GM23248 (cell line): ENCODE measurements around the gene ZSWIM2. TPM values are rescaled to one million over a fixed set of nuclear protein-coding genes. Genes with fewer than 3 reads are reported as not detected.

Experiments
- DNase-seq: peaks from one replicate; pipeline ENCODE4 v3.0.0-alpha.2; 2015
- H2AFZ ChIP-seq: fragments of 200-600 bp; sonication (generic); 2 replicates; pipeline ENCODE4 v1.6.1; 2016; ENCODE audit warnings: antibody characterized with exemption
- H3F3A ChIP-seq: fragments of 200-600 bp; sonication (generic); 2 replicates; pipeline ENCODE4 v1.6.1; 2016; ENCODE audit warnings: mild to moderate bottlenecking, antibody characterized with exemption, mixed run types; ENCODE audit not compliant: insufficient read depth
- H3K27ac ChIP-seq: fragments of 200-600 bp; sonication (generic); 2 replicates; pipeline ENCODE4 v1.5.1; 2016; ENCODE audit warnings: mild to moderate bottlenecking
- H3K27me3 ChIP-seq: fragments of 200-600 bp; sonication (generic); replicated peaks from 2 replicates; pipeline ENCODE4 v1.6.1; 2016; ENCODE audit warnings: mild to moderate bottlenecking; ENCODE audit not compliant: insufficient read depth
- H3K36me3 ChIP-seq: fragments of 200-600 bp; sonication (generic); 2 replicates; pipeline ENCODE4 v1.6.1; 2016; ENCODE audit warnings: low read depth, mild to moderate bottlenecking
- H3K4me1 ChIP-seq: fragments of 200-600 bp; sonication (generic); 2 replicates; pipeline ENCODE4 v1.6.1; 2016; ENCODE audit warnings: mild to moderate bottlenecking; ENCODE audit not compliant: insufficient read depth
- H3K4me2 ChIP-seq: fragments of 200-600 bp; sonication (generic); one replicate; pipeline ENCODE4 v1.6.1; 2016; ENCODE audit warnings: mild to moderate bottlenecking; ENCODE audit not compliant: unreplicated experiment
- H3K4me3 ChIP-seq: fragments of 200-600 bp; sonication (generic); 2 replicates; pipeline ENCODE4 v1.5.1; 2016; ENCODE audit warnings: mild to moderate bottlenecking
- H3K79me2 ChIP-seq: fragments of 200-600 bp; sonication (generic); 2 replicates; pipeline ENCODE4 v1.6.1; 2016; ENCODE audit warnings: mild to moderate bottlenecking; ENCODE audit not compliant: insufficient read depth
- H3K9ac ChIP-seq: fragments of 200-600 bp; sonication (generic); 2 replicates; pipeline ENCODE4 v1.6.1; 2016; ENCODE audit warnings: mild to moderate bottlenecking
- H3K9me2 ChIP-seq: fragments of 200-600 bp; sonication (generic); 2 replicates; pipeline ENCODE4 v1.6.1; 2016; ENCODE audit warnings: mixed run types, mild to moderate bottlenecking, moderate library complexity; ENCODE audit not compliant: insufficient read depth
- H3K9me3 ChIP-seq: fragments of 200-600 bp; sonication (generic); one replicate; pipeline ENCODE4 v1.6.1; 2017; ENCODE audit warnings: low read depth
- H4K20me1 ChIP-seq: fragments of 200-600 bp; sonication (generic); 2 replicates; pipeline ENCODE4 v1.6.0; 2016; ENCODE audit not compliant: insufficient read depth
- EZH2 ChIP-seq: fragments of 200-600 bp; sonication (generic); IDR thresholded peaks from 2 replicates; pipeline ENCODE4 v1.6.1; 2018; ENCODE audit warnings: antibody characterized with exemption, mild to moderate bottlenecking; ENCODE audit not compliant: insufficient read depth, poor library complexity, severe bottlenecking
- EZH2phosphoT487 ChIP-seq: fragments of 200-600 bp; sonication (generic); IDR thresholded peaks from 2 replicates; pipeline ENCODE4 v1.6.1; 2018; ENCODE audit warnings: antibody characterized with exemption, moderate library complexity, mild to moderate bottlenecking, low read depth; ENCODE audit not compliant: insufficient read depth
- WGBS, 2 experiments: methylation state at CpG; one replicate each; pipeline ENCODE4 v1.1.6; 2015 to 2017; ENCODE audit warnings: low lambda C conversion rate in 2 of 2, low coverage in 1 of 2; ENCODE audit errors: missing lambda C conversion rate in 2 of 2; 5-methylcytosine and 5-hydroxymethylcytosine counted together
- in situ Hi-C: fragments of 300-500 bp; cut with MboI; formaldehyde crosslinking; loops from 2 replicates; pipeline ENCODE4 v1.15.0; 2020
- polyA plus RNA-seq: library from polyadenylated mRNA; unstranded; fragments of >200 nt; fragmentation: Nextera tagmentation; extraction: Ambion mirVana; gene quantifications from 2 replicates; pipeline ENCODE4 v1.2.1, GENCODE V29; 2016
- total RNA-seq: library from RNA; depleted of rRNA; stranded (reverse); fragments of >200 nt; shearing (Covaris generic); gene quantifications from 2 replicates; pipeline ENCODE4 v1.2.3, GENCODE V29; 2014

ZSWIM2 gene
- total and polyA plus RNA-seq, 2 experiments from 2014 or later, result not detected

- no peaks in the 10 kb centered on the region for H3K9me2 ChIP-seq
- TF ChIP-seq EZH2phosphoT487, result no peak
- TF ChIP-seq EZH2, result no peak
- peaks cover 3% of the 10 kb centered on the region; the same call in 1 of the 2 replicates for H3K27me3 ChIP-seq
- no peaks in the 10 kb centered on the region for H3K79me2 ChIP-seq
- H4K20me1 ChIP-seq, result no peaks in the 10 kb centered on the region
- H3K27ac ChIP-seq, result no peak overlapping the region
- in situ Hi-C loops, result no loop called here
- H3F3A ChIP-seq, result no peaks in the 10 kb centered on the region
- no peak overlapping the region for H2AFZ ChIP-seq
- no peaks in the 10 kb centered on the region for H3K9me3 ChIP-seq
- no peak overlapping the region for H3K9ac ChIP-seq
- H3K4me1 ChIP-seq, result no peaks in the 10 kb centered on the region
- no peak overlapping the region for H3K4me2 ChIP-seq
- 76% methylated on average over 2 of the region's 2 CpGs for WGBS, 2 experiments
- no peak overlapping the region for H3K4me3 ChIP-seq
- no peak for DNase-seq
- no peaks in the 10 kb centered on the region for H3K36me3 ChIP-seq
Observed at GRCh38 chr2:186892821-186893220, 43.9 kb upstream of the ZSWIM2 start.

- peaks cover 3% of the 10 kb centered on the region; the same call in 1 of the 2 replicates for H3K4me1 ChIP-seq
- H3K4me2 ChIP-seq, result no peak overlapping the region
- no peaks in the 10 kb centered on the region for H3K36me3 ChIP-seq
- no peaks in the 10 kb centered on the region for H3K79me2 ChIP-seq
- no peak for TF ChIP-seq EZH2
- no peak for TF ChIP-seq EZH2phosphoT487
- WGBS, 2 experiments, result 69 to 87% methylated on average over 1 of the region's 1 CpG
- H3K9me2 ChIP-seq, result no peaks in the 10 kb centered on the region
- in situ Hi-C loops, result no loop called here
- no peak overlapping the region for H2AFZ ChIP-seq
- H3K4me3 ChIP-seq, result no peak overlapping the region
- peaks cover 3% of the 10 kb centered on the region; the same call in 1 of the 2 replicates for H3K27me3 ChIP-seq
- H4K20me1 ChIP-seq, result no peaks in the 10 kb centered on the region
- H3K9ac ChIP-seq, result no peak overlapping the region
- no peak overlapping the region for H3K27ac ChIP-seq
- DNase-seq, result peak; percentile 29
- H3K9me3 ChIP-seq, result no peaks in the 10 kb centered on the region
- no peaks in the 10 kb centered on the region for H3F3A ChIP-seq
Observed at GRCh38 chr2:186891185-186891621, 42.2 kb upstream of the ZSWIM2 start.

- 57 to 60% methylated on average over 7 of the region's 7 CpGs for WGBS, 2 experiments
- no peaks in the 10 kb centered on the region for H4K20me1 ChIP-seq
- no peaks in the 10 kb centered on the region for H3F3A ChIP-seq
- no peaks in the 10 kb centered on the region for H3K9me3 ChIP-seq
- peaks cover 3% of the 10 kb centered on the region; the same call in 1 of the 2 replicates for H3K4me1 ChIP-seq
- H3K27ac ChIP-seq, result no peak overlapping the region
- TF ChIP-seq EZH2phosphoT487 (no peak), EZH2 (no peak)
- no peak overlapping the region for H2AFZ ChIP-seq
- DNase-seq, result peak; percentile 48
- H3K9me2 ChIP-seq, result no peaks in the 10 kb centered on the region
- no peak overlapping the region for H3K4me2 ChIP-seq
- H3K36me3 ChIP-seq, result no peaks in the 10 kb centered on the region
- in situ Hi-C loops, result no loop called here
- peaks cover 3% of the 10 kb centered on the region; the same call in 1 of the 2 replicates for H3K27me3 ChIP-seq
- H3K9ac ChIP-seq, result no peak overlapping the region
- no peak overlapping the region for H3K4me3 ChIP-seq
- H3K79me2 ChIP-seq, result no peaks in the 10 kb centered on the region
Observed at GRCh38 chr2:186889101-186889879, 40.3 kb upstream of the ZSWIM2 start.

GRCh38 chr2:186887107-186888090 lies 38.4 kb upstream of the ZSWIM2 start:
- Histone ChIP-seq H3K79me2 (no peaks in the 10 kb centered on the region), H3K4me3 (no peak overlapping the region), H3K4me2 (no peak overlapping the region), H3K27me3 (no peaks in the 10 kb centered on the region), H3K36me3 (no peaks in the 10 kb centered on the region), H3K9me2 (no peaks in the 10 kb centered on the region), H4K20me1 (no peaks in the 10 kb centered on the region), H2AFZ (peak overlapping the region; percentile 66), H3F3A (no peaks in the 10 kb centered on the region), H3K9me3 (no peaks in the 10 kb centered on the region), H3K4me1 (peaks cover 3% of the 10 kb centered on the region; the same call in 1 of the 2 replicates), H3K9ac (no peak overlapping the region), H3K27ac (no peak overlapping the region)
- in situ Hi-C loops, result no loop called here
- 24 to 26% methylated on average over 7 of the region's 7 CpGs for WGBS, 2 experiments
- TF ChIP-seq EZH2 (no peak), EZH2phosphoT487 (no peak)
- peak; percentile 38 for DNase-seq
